ENCODE measurements around the gene SERPINB3. TPM values are rescaled to one million over a fixed set of nuclear protein-coding genes. Genes with fewer than 3 reads are reported as not detected.
"Not testable (repeated sequence)": the region's sequence is repeated elsewhere in the genome, so short reads cannot be mapped to it uniquely, and the experiment has no call there.

Gene SERPINB3
- total and polyA plus RNA-seq, 2 donors (not counting 1 experiment from before 2014, with no cell fraction given): not detected

GRCh38 chr18:63650271-63650670 lies 11.4 kb downstream of the SERPINB3 start:
- H3K4me1 ChIP-seq (ENCODE audit: control insufficient read depth in 2 of 2, insufficient read depth in 2 of 2, low read length in 2 of 2); DNase-seq; H3K4me3 Mint-ChIP-seq; H3K27ac ChIP-seq (ENCODE audit: low read length in 2 of 2); POLR2A ChIA-PET; H3K27ac Mint-ChIP-seq; H3K27me3 Mint-ChIP-seq; H2AFZ ChIP-seq (ENCODE audit: insufficient read depth, low read depth, low read length, poor library complexity, severe bottlenecking); H3K9ac ChIP-seq (ENCODE audit: low read length); CTCF ChIA-PET; ATAC-seq (ENCODE audit: low read depth); H3K4me2 ChIP-seq (replicated peaks; ENCODE audit: low read depth, low read length, poor library complexity, severe bottlenecking); H3K4me3 ChIP-seq (ENCODE audit: control extremely low read depth in 1 of 5, extremely low read depth in 1 of 5, insufficient read depth in 1 of 5, low read depth in 2 of 5, low read length in 4 of 5); H3K79me2 ChIP-seq (ENCODE audit: control insufficient read depth, insufficient read depth, low read length); H3K27me3 ChIP-seq (replicated peaks in 1 of 4; ENCODE audit: control extremely low read depth in 1 of 4, control insufficient read depth in 3 of 4, insufficient read depth in 4 of 4, low read length in 3 of 4); H4K20me1 ChIP-seq (ENCODE audit: control insufficient read depth, insufficient read depth, low read length, poor library complexity, severe bottlenecking); H3K9me3 ChIP-seq (ENCODE audit: control extremely low read depth in 1 of 3, control insufficient read depth in 2 of 3, insufficient read depth in 1 of 3, low read length in 2 of 3); intact Hi-C loops (cut with micrococcal nuclease); H3K9me3 Mint-ChIP-seq (ENCODE audit: insufficient read depth); H3K36me3 ChIP-seq (replicated peaks in 1 of 2; ENCODE audit: control extremely low read depth in 1 of 2, control insufficient read depth in 1 of 2, extremely low read depth in 1 of 2, insufficient read depth in 2 of 2, low read length in 1 of 2); H3K4me1 Mint-ChIP-seq: not testable (repeated sequence)
- WGBS (ENCODE audit: insufficient coverage): 80% methylated on average over 1 of the region's 3 CpGs

DNA sequence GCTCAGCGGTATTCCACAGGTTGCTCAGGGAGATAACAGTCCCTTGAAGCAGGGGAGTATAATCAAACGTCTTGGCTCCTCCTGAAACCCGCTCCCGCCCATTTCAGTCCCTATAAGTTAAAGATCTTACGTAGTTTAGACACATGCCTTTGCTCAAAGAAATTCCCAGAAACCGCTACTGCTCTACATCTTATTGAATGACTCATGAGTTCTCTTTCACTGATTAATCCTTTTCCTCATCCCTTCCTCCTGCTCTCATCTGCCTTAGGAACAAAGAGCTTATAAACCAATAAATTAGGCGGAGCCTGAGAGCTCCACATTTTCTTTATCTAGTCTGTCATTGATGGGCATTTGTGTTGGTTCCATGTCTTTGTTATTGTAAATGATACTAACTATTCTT lies 13.5 kb downstream of the SERPINB3 start:
- H3K4me1 Mint-ChIP-seq: no peaks in the 10 kb centered on the region
- Histone ChIP-seq H3K4me2 (replicated peaks; ENCODE audit: low read depth, low read length, poor library complexity, severe bottlenecking) (no peak overlapping the region), H4K20me1 (ENCODE audit: control insufficient read depth, insufficient read depth, low read length, poor library complexity, severe bottlenecking) (no peaks in the 10 kb centered on the region), H2AFZ (ENCODE audit: insufficient read depth, low read depth, low read length, poor library complexity, severe bottlenecking) (no peak overlapping the region), H3K36me3 (replicated peaks in 1 of 2; ENCODE audit: control extremely low read depth in 1 of 2, control insufficient read depth in 1 of 2, extremely low read depth in 1 of 2, insufficient read depth in 2 of 2, low read length in 1 of 2) (no peaks in the 10 kb centered on the region), H3K27ac (ENCODE audit: low read length in 2 of 2) (no peak overlapping the region), H3K9me3 (ENCODE audit: control extremely low read depth in 1 of 3, control insufficient read depth in 2 of 3, insufficient read depth in 1 of 3, low read length in 2 of 3) (no peaks in the 10 kb centered on the region), H3K9ac (ENCODE audit: low read length) (no peak overlapping the region), H3K4me1 (ENCODE audit: control insufficient read depth in 2 of 2, insufficient read depth in 2 of 2, low read length in 2 of 2) (no peaks in the 10 kb centered on the region), H3K27me3 (replicated peaks in 1 of 4; ENCODE audit: control extremely low read depth in 1 of 4, control insufficient read depth in 3 of 4, insufficient read depth in 4 of 4, low read length in 3 of 4) (no peaks in the 10 kb centered on the region), H3K4me3 (ENCODE audit: control extremely low read depth in 1 of 5, extremely low read depth in 1 of 5, insufficient read depth in 1 of 5, low read depth in 2 of 5, low read length in 4 of 5) (no peak overlapping the region), H3K79me2 (ENCODE audit: control insufficient read depth, insufficient read depth, low read length) (no peaks in the 10 kb centered on the region)
- intact Hi-C loops (cut with micrococcal nuclease): no loop called here
- H3K4me3 Mint-ChIP-seq: no peak overlapping the region
- 72% methylated on average over 5 of the region's 7 CpGs for WGBS (ENCODE audit: insufficient coverage)
- ATAC-seq (ENCODE audit: low read depth) (no peak), DNase-seq (no peak)
- H3K27ac Mint-ChIP-seq: no peak overlapping the region
- no peaks in the 10 kb centered on the region for H3K9me3 Mint-ChIP-seq (ENCODE audit: insufficient read depth)
- ChIA-PET CTCF (no interaction called here), POLR2A (no interaction called here)
- peaks cover 3% of the 10 kb centered on the region for H3K27me3 Mint-ChIP-seq
- TF ChIP-seq CTCF (IDR thresholded peaks at IDR 0.05): no peak
- no peak for TF ChIP-seq EZH2 (IDR thresholded peaks at IDR 0.05; ENCODE audit: borderline replicate concordance, insufficient read depth, low read depth, low read length, poor library complexity, severe bottlenecking)

Measured in B cell (primary cell).